ENCODE data around the gene FBXO31.

DNA sequence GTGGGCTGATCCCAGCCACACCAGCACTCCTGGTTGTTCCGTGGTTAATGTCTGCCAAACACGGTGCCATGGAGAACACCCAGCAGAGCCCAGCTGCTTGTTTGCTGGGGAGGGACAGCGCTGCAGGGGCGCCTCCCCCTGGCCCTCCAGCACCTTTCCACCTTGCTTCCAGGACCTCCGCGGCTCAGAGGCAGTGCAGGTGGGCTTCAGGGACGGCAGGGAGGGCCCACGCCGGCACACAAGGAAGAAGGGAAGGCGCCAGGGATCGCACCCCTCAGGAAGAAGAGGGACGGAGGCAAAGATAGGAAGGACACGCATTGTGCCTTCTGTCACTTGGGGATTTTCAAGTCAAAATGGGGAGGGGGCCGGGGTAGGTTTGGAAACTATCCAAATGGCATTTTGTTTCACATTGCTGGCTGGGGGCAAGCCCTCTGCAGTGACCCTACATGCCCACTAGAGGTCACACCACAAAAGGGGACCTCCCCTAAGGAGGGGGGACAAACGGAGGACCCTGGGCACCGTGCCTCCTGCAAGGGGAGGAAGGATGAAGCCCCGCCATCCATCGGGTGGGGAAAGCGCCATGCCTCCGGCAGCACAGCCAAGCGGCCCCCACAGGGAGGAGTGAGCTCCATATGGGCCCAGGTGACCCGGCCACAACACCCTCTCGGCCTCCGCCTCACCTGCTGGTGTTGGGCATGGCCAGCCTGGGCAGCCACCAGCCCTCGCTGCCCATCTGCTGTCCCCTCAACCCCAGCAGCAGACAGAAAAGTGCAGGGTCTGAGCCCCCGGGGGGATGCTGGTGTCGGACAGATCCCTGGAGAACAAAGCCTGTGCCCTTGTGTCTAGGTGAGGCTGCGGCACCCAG, 58.9 kb downstream of the FBXO31 start:
- no peak for TF ChIP-seq POLR2AphosphoS5 (IDR thresholded peaks at IDR 0.05; ENCODE audit: low read depth, low read length)
- TF ChIP-seq POLR2A (IDR thresholded peaks at IDR 0.05; ENCODE audit: low read depth, low read length) = no peak

All from GM12892 (cell line).